ENCODE results near the gene UGT2A3. TPM values are rescaled to one million over a fixed set of nuclear protein-coding genes. Genes with fewer than 3 reads are reported as not detected.

The UGT2A3 gene
- not detected for total RNA-seq
- polyA plus RNA-seq, result not detected
- long read RNA-seq, donor 1, result 0 reads
- long read RNA-seq, donor 2, result 0 reads

- peaks cover 0 to 4% (median 0%) of the 10 kb centered on the region in 8 donors for H3K9me3 ChIP-seq
- TF ChIP-seq POLR2A (IDR thresholded peaks at IDR 0.05) (no peak), CTCF (IDR thresholded peaks at IDR 0.05 in 8 of 11, conservative IDR thresholded peaks at IDR 0.05 in 3 of 11) (no peak), POLR2AphosphoS5 (IDR thresholded peaks at IDR 0.05) (no peak)
- no peak for DNase-seq
- intact Hi-C loops (cut with DNase I; ENCODE audit: low total_unique reads), result no loop called here
- H3K36me3 ChIP-seq, result no peaks in the 10 kb centered on the region
- no peaks in the 10 kb centered on the region for H3K4me1 ChIP-seq
- 64 to 75% (median 70%) methylated on average over 5 of the region's 5 CpGs for WGBS, 5 donors
- no peak within 1 kb of the TSS for H3K4me3 ChIP-seq
- H3K27me3 ChIP-seq (replicated peaks in 1 of 7), result no peaks in the 10 kb centered on the region
- H3K27ac ChIP-seq, result no peak within 1 kb of the TSS
Measured at GRCh38 chr4:68951078-68951805, at the start of gene UGT2A3. Gene UGT2A3 (minus strand): TSS chr4:68951804. CDS start chr4:68951760, 44 bp downstream.

GRCh38 chr4:68997040-68997439 is 45.4 kb upstream of the UGT2A3 start:
- H3K27ac ChIP-seq, result no peak overlapping the region
- no peaks in the 10 kb centered on the region for H3K4me1 ChIP-seq
- TF ChIP-seq POLR2AphosphoS5 (IDR thresholded peaks at IDR 0.05), result no peak
- TF ChIP-seq POLR2A (IDR thresholded peaks at IDR 0.05), result no peak
- TF ChIP-seq CTCF (IDR thresholded peaks at IDR 0.05 in 8 of 11, conservative IDR thresholded peaks at IDR 0.05 in 3 of 11), result no peak
- 73 to 88% (median 77%) methylated on average over 3 of the region's 3 CpGs for WGBS, 5 donors
- H3K36me3 ChIP-seq, result no peaks in the 10 kb centered on the region
- intact Hi-C loops (cut with DNase I; ENCODE audit: low total_unique reads), result no loop called here
- DNase-seq, result no peak
- H3K27me3 ChIP-seq (replicated peaks in 1 of 7), result no peaks in the 10 kb centered on the region
- peaks cover 0 to 3% (median 0%) of the 10 kb centered on the region in 8 donors for H3K9me3 ChIP-seq
- H3K4me3 ChIP-seq, result no peak overlapping the region

GRCh38 chr4:68995292-68995691 is 43.7 kb upstream of the UGT2A3 start:
- intact Hi-C loops (cut with DNase I; ENCODE audit: low total_unique reads), result no loop called here
- Histone ChIP-seq H3K4me1 (no peaks in the 10 kb centered on the region), H3K4me3 (no peak overlapping the region), H3K27ac (no peak overlapping the region), H3K9me3 (peaks cover 0 to 4% (median 0%) of the 10 kb centered on the region in 8 donors), H3K27me3 (replicated peaks in 1 of 7) (no peaks in the 10 kb centered on the region), H3K36me3 (no peaks in the 10 kb centered on the region)
- 68 to 94% (median 93%) methylated on average over 2 of the region's 2 CpGs for WGBS, 5 donors
- no peak for DNase-seq
- TF ChIP-seq POLR2A (IDR thresholded peaks at IDR 0.05) (no peak), POLR2AphosphoS5 (IDR thresholded peaks at IDR 0.05) (no peak), CTCF (IDR thresholded peaks at IDR 0.05 in 8 of 11, conservative IDR thresholded peaks at IDR 0.05 in 3 of 11) (no peak)

- Histone ChIP-seq H3K4me1 (no peaks in the 10 kb centered on the region), H3K27me3 (replicated peaks in 1 of 7) (no peaks in the 10 kb centered on the region), H3K4me3 (no peak overlapping the region), H3K9me3 (peaks cover 0 to 20% (median 11%) of the 10 kb centered on the region in 8 donors), H3K36me3 (no peaks in the 10 kb centered on the region), H3K27ac (no peak overlapping the region)
- TF ChIP-seq POLR2A (IDR thresholded peaks at IDR 0.05) (no peak), POLR2AphosphoS5 (IDR thresholded peaks at IDR 0.05) (no peak), CTCF (IDR thresholded peaks at IDR 0.05 in 8 of 11, conservative IDR thresholded peaks at IDR 0.05 in 3 of 11) (no peak)
- intact Hi-C loops (cut with DNase I; ENCODE audit: low total_unique reads), result no loop called here
- DNase-seq, result no peak
- 58 to 73% (median 68%) methylated on average over 2 of the region's 2 CpGs for WGBS, 5 donors
Measured at GRCh38 chr4:68987007-68987406, 35.4 kb upstream of the UGT2A3 start.
